Measurements from ENCODE around the gene AGBL1.

DNA sequence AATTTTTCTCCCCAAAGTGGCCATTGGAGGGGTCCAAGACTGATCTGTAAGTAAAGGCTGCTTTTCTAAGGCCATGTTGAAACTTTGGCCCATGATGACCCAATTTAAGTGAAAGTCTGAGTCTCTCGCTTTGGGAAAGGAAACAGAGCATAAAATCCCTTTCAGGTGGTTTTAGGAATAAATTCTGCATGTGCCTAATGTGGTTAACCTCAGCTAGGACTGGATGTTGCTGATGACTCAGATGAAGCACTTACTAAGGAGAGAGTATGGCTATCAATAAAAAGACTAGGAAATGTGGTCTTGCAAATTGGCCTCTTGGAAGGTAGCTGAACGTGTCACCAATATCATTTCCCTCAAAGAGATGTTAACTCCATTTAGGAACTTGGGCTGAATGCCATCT lies 458.5 kb downstream of the AGBL1 start:
- TF ChIP-seq CTCF (optimal IDR thresholded peaks at IDR 0.05 in 1 of 3, IDR thresholded peaks at IDR 0.05 in 1 of 3, conservative IDR thresholded peaks at IDR 0.05 in 1 of 3; ENCODE audit: extremely low read depth in 1 of 3, insufficient read depth in 2 of 3, low read length in 3 of 3) (no peak), EZH2 (IDR thresholded peaks at IDR 0.05; ENCODE audit: low read length) (no peak)
